ENCODE results near the gene COX5B.

GRCh38 chr2:97662386-97662894 lies 16.6 kb downstream of the COX5B start:
- TF ChIP-seq, protein P1, sequence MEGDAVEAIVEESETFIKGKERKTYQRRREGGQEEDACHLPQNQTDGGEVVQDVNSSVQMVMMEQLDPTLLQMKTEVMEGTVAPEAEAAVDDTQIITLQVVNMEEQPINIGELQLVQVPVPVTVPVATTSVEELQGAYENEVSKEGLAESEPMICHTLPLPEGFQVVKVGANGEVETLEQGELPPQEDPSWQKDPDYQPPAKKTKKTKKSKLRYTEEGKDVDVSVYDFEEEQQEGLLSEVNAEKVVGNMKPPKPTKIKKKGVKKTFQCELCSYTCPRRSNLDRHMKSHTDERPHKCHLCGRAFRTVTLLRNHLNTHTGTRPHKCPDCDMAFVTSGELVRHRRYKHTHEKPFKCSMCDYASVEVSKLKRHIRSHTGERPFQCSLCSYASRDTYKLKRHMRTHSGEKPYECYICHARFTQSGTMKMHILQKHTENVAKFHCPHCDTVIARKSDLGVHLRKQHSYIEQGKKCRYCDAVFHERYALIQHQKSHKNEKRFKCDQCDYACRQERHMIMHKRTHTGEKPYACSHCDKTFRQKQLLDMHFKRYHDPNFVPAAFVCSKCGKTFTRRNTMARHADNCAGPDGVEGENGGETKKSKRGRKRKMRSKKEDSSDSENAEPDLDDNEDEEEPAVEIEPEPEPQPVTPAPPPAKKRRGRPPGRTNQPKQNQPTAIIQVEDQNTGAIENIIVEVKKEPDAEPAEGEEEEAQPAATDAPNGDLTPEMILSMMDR (conservative IDR thresholded peaks at IDR 0.05) = no peak
- no peak for TF ChIP-seq EZH2 (IDR thresholded peaks at IDR 0.05; ENCODE audit: low read depth)
